ENCODE measurements around the gene ESPN. TPM values are rescaled to one million over a fixed set of nuclear protein-coding genes. Genes with fewer than 3 reads are reported as not detected.
A peak's percentile ranks its signal among the peaks of the same experiment; 100 is the strongest.

The ESPN gene
- total RNA-seq, 2 experiments from 2014 or later, result 2.0 to 3.9 TPM

- H3K4me1 Mint-ChIP-seq (ENCODE audit: low read depth), result peaks cover 10% of the 10 kb centered on the region
- peaks cover 78 to 92% of the 10 kb centered on the region in 2 experiments for H3K27me3 ChIP-seq (ENCODE audit: control insufficient read depth in 1 of 2, insufficient read depth in 2 of 2, low read length in 2 of 2)
- CTCF ChIA-PET, result interaction anchor here (7.1 kb wide), 1 partner anchor 20 kb away, joined by 77 read pairs; no protein-coding TSS in a partner anchor
- POLR2A ChIA-PET, result interaction anchor here (1.4 kb wide), 1 partner anchor 21 kb away, joined by 3 read pairs; no protein-coding TSS in a partner anchor
- peaks cover 0 to 31% of the 10 kb centered on the region in 2 experiments for H3K9me3 ChIP-seq (ENCODE audit: control insufficient read depth in 1 of 2, insufficient read depth in 1 of 2, low read length in 2 of 2)
- H3K27ac ChIP-seq (ENCODE audit: low read depth in 1 of 2, low read length in 2 of 2), result no peak overlapping the region
- no peaks in the 10 kb centered on the region for H3K36me3 Mint-ChIP-seq (ENCODE audit: low read depth)
- H3K4me1 ChIP-seq (ENCODE audit: insufficient read depth, low read length), result peaks cover 44% of the 10 kb centered on the region
- no peak overlapping the region for H3K27ac Mint-ChIP-seq
- no peaks in the 10 kb centered on the region for H3K9me3 Mint-ChIP-seq
- no peak overlapping the region for H3K4me3 ChIP-seq (ENCODE audit: low read length)
- H3K27me3 Mint-ChIP-seq, result peaks cover 74% of the 10 kb centered on the region
- H3K4me3 Mint-ChIP-seq, result peak overlapping the region; percentile 34
- DNase-seq (peak in 1 of 14 experiments; percentile 13), ATAC-seq (ENCODE audit: poor library complexity) (no peak)
- TF ChIP-seq, protein P1, sequence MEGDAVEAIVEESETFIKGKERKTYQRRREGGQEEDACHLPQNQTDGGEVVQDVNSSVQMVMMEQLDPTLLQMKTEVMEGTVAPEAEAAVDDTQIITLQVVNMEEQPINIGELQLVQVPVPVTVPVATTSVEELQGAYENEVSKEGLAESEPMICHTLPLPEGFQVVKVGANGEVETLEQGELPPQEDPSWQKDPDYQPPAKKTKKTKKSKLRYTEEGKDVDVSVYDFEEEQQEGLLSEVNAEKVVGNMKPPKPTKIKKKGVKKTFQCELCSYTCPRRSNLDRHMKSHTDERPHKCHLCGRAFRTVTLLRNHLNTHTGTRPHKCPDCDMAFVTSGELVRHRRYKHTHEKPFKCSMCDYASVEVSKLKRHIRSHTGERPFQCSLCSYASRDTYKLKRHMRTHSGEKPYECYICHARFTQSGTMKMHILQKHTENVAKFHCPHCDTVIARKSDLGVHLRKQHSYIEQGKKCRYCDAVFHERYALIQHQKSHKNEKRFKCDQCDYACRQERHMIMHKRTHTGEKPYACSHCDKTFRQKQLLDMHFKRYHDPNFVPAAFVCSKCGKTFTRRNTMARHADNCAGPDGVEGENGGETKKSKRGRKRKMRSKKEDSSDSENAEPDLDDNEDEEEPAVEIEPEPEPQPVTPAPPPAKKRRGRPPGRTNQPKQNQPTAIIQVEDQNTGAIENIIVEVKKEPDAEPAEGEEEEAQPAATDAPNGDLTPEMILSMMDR (IDR thresholded peaks at IDR 0.05), result no peak
- intact Hi-C loops (cut with DNase I, micrococcal nuclease), result no loop called here
- no peaks in the 10 kb centered on the region for H3K36me3 ChIP-seq (ENCODE audit: insufficient read depth, low read length)
Observed at GRCh38 chr1:6418668-6419396, 5.7 kb upstream of the ESPN start.

- intact Hi-C loops (cut with DNase I, micrococcal nuclease), result no loop called here
- H3K27ac Mint-ChIP-seq, result no peak overlapping the region
- ATAC-seq (ENCODE audit: poor library complexity) (no peak), DNase-seq (peak in 2 of 14 experiments; percentile 29 to 39)
- H3K4me3 Mint-ChIP-seq, result no peak overlapping the region
- Histone ChIP-seq H3K4me1 (ENCODE audit: insufficient read depth, low read length) (peaks cover 47% of the 10 kb centered on the region), H3K9me3 (ENCODE audit: control insufficient read depth in 1 of 2, insufficient read depth in 1 of 2, low read length in 2 of 2) (peaks cover 0 to 36% of the 10 kb centered on the region in 2 experiments), H3K4me3 (ENCODE audit: low read length) (no peak overlapping the region), H3K36me3 (ENCODE audit: insufficient read depth, low read length) (no peaks in the 10 kb centered on the region), H3K27ac (ENCODE audit: low read depth in 1 of 2, low read length in 2 of 2) (no peak overlapping the region), H3K27me3 (ENCODE audit: control insufficient read depth in 1 of 2, insufficient read depth in 2 of 2, low read length in 2 of 2) (peaks cover 79 to 94% of the 10 kb centered on the region in 2 experiments)
- TF ChIP-seq, protein P1 (IDR thresholded peaks at IDR 0.05), result no peak
- CTCF ChIA-PET, result interaction anchor here (7.1 kb wide), 1 partner anchor 20 kb away, joined by 77 read pairs; no protein-coding TSS in a partner anchor
- peaks cover 74% of the 10 kb centered on the region for H3K27me3 Mint-ChIP-seq
- H3K36me3 Mint-ChIP-seq (ENCODE audit: low read depth), result no peaks in the 10 kb centered on the region
- POLR2A ChIA-PET, result interaction anchor here (1.4 to 1.7 kb wide), 2 partner anchors 20 to 41 kb away, joined by 3 to 5 read pairs; no protein-coding TSS in a partner anchor
- peaks cover 15% of the 10 kb centered on the region for H3K4me1 Mint-ChIP-seq (ENCODE audit: low read depth)
- H3K9me3 Mint-ChIP-seq, result no peaks in the 10 kb centered on the region
Observed at GRCh38 chr1:6419397-6419803, 5.2 kb upstream of the ESPN start.

GRCh38 chr1:6419804-6420453, 4.6 kb upstream of the ESPN start, which contains the start of gene HES2:
HES2 (minus strand) TSS chr1:6419919; CDS start chr1:6419820, 99 bp downstream.
- Histone ChIP-seq H3K9me3 (ENCODE audit: control insufficient read depth in 1 of 2, insufficient read depth in 1 of 2, low read length in 2 of 2) (peaks cover 0 to 36% of the 10 kb centered on the region in 2 experiments), H3K36me3 (ENCODE audit: insufficient read depth, low read length) (no peaks in the 10 kb centered on the region), H3K27me3 (ENCODE audit: control insufficient read depth in 1 of 2, insufficient read depth in 2 of 2, low read length in 2 of 2) (peaks cover 74 to 89% of the 10 kb centered on the region in 2 experiments), H3K4me3 (ENCODE audit: low read length) (peak within 1 kb of the TSS; percentile 24), H3K4me1 (ENCODE audit: insufficient read depth, low read length) (peaks cover 44% of the 10 kb centered on the region), H3K27ac (ENCODE audit: low read depth in 1 of 2, low read length in 2 of 2) (no peak within 1 kb of the TSS)
- Mint-ChIP-seq H3K27ac (no peak within 1 kb of the TSS), H3K36me3 (ENCODE audit: low read depth) (no peaks in the 10 kb centered on the region), H3K4me3 (peak within 1 kb of the TSS; percentile 34), H3K9me3 (no peaks in the 10 kb centered on the region), H3K27me3 (peaks cover 69% of the 10 kb centered on the region), H3K4me1 (ENCODE audit: low read depth) (peaks cover 13% of the 10 kb centered on the region)
- DNase-seq (peak in 3 of 14 experiments; percentile 9 to 38 (median 26)), ATAC-seq (ENCODE audit: poor library complexity) (no peak)
- TF ChIP-seq, protein P1 (IDR thresholded peaks at IDR 0.05), result no peak
- CTCF ChIA-PET, result interaction anchor here (1.3 to 7.1 kb wide), 2 partner anchors 19 to 67 kb away, joined by 3 to 77 read pairs; no protein-coding TSS in a partner anchor
- POLR2A ChIA-PET, result interaction anchor here (1.4 to 1.7 kb wide), 2 partner anchors 20 to 41 kb away, joined by 3 to 5 read pairs; no protein-coding TSS in a partner anchor
- intact Hi-C loops (cut with DNase I, micrococcal nuclease), result loop anchor here in 1 of 2 experiments (10.0 kb wide), 1 partner anchor 225 kb away; no protein-coding TSS in a partner anchor
